NT2/D1 (cell line): Measurements from ENCODE around the gene RPL21.
"Not testable (repeated sequence)": the region's sequence is repeated elsewhere in the genome, so short reads cannot be mapped to it uniquely, and the experiment has no call there.

Experiments used
- SUZ12 ChIP-seq: IDR thresholded peaks from 2 replicates; pipeline ENCODE4 v1.6.1; 2011; ENCODE audit not compliant: insufficient read length, insufficient read depth; ENCODE audit errors: extremely low read depth
- YY1 ChIP-seq: IDR thresholded peaks from 2 replicates; pipeline ENCODE4 v1.6.1; 2011; ENCODE audit not compliant: insufficient read length, insufficient read depth
- ZNF274 ChIP-seq: IDR thresholded peaks from 2 replicates; pipeline ENCODE4 v1.6.1; 2011; ENCODE audit warnings: mild to moderate bottlenecking, low read depth, low read length

- not testable (repeated sequence) for TF ChIP-seq SUZ12, YY1, ZNF274
Observed at GRCh38 chr13:27217791-27218190, 33.6 kb upstream of the RPL21 start.
